HG02798 (cell line): ENCODE measurements around the gene ENO2.

Experiments used
- ATAC-seq: cut with Tn5 transposase; IDR thresholded peaks from one replicate; pipeline ENCODE4 v1.9.1; 2021; ENCODE audit warnings: mild to moderate bottlenecking; ENCODE audit not compliant: unreplicated experiment, poor library complexity

Gene ENO2

GRCh38 chr12:6958609-6959057, 44.3 kb downstream of the ENO2 start:
- ATAC-seq, result no peak

- peak; percentile 57 for ATAC-seq
Measured at GRCh38 chr12:6959058-6959804, 44.9 kb downstream of the ENO2 start.

GRCh38 chr12:6959805-6960592, 45.6 kb downstream of the ENO2 start:
- ATAC-seq, result no peak

GRCh38 chr12:6960593-6961277, 46.4 kb downstream of the ENO2 start:
- ATAC-seq, result no peak

GRCh38 chr12:6961278-6961694, 46.9 kb downstream of the ENO2 start:
- peak; percentile 32 for ATAC-seq

GRCh38 chr12:6961695-6962284, 47.4 kb downstream of the ENO2 start:
- peak; percentile 10 for ATAC-seq

- ATAC-seq, result no peak
Measured at GRCh38 chr12:6962285-6963015, 48.1 kb downstream of the ENO2 start.

- ATAC-seq, result no peak
Measured at GRCh38 chr12:6963016-6963731, 48.8 kb downstream of the ENO2 start.

GRCh38 chr12:6963791-6964413, 49.5 kb downstream of the ENO2 start:
- no peak for ATAC-seq

- ATAC-seq, result no peak
Measured at GRCh38 chr12:6964605-6965025, 50.2 kb downstream of the ENO2 start.

GRCh38 chr12:6965026-6965661, 50.8 kb downstream of the ENO2 start:
- peak; percentile 49 for ATAC-seq

GRCh38 chr12:6965714-6966113, 51.3 kb downstream of the ENO2 start:
- no peak for ATAC-seq

GRCh38 chr12:6966351-6966750, 52.0 kb downstream of the ENO2 start:
- ATAC-seq, result no peak

- no peak for ATAC-seq
Measured at GRCh38 chr12:6967651-6968100, 53.3 kb downstream of the ENO2 start.

GRCh38 chr12:6968426-6968825, 54.0 kb downstream of the ENO2 start:
- ATAC-seq, result no peak

- no peak for ATAC-seq
Measured at GRCh38 chr12:6970096-6970527, 55.7 kb downstream of the ENO2 start.
